GM18519 (cell line): ENCODE data around the gene AGPAT2.

Experiments used
- ATAC-seq: cut with Tn5 transposase; IDR thresholded peaks from one replicate; pipeline ENCODE4 v1.9.1; 2021; ENCODE audit warnings: mild to moderate bottlenecking, moderate library complexity; ENCODE audit not compliant: unreplicated experiment, low FRiP score

AGPAT2 gene

DNA sequence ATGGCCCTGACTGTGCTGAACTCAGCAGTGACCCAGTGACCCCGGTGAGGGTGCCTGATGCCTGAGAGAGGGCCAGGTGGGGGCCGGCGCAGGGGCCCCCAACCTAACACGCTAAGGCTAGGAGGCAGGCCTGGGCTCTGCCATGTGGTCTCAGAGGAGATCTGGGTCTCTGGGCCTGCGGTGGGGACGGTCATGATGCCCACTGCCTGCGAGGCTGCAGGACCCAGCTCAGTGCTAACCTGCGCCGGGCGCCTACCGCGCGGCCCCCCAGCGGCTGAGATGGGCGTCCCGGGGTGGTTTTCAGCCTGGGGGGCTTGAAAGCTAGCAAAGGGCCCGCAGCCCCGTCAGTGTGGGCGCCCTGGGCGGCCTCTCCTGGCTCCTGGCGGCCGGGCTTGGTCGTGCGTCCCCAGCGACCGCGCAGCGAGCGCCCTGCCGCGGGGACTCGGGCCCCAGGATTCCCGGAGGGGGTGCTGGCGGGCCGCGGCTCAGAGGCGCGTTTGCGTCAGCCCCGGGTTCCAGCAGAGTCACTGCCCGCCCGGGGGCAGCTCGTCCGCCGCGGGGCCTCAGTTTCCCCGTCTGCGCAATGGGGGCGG lies 22.1 kb downstream of the AGPAT2 start:
- no peak for ATAC-seq

DNA sequence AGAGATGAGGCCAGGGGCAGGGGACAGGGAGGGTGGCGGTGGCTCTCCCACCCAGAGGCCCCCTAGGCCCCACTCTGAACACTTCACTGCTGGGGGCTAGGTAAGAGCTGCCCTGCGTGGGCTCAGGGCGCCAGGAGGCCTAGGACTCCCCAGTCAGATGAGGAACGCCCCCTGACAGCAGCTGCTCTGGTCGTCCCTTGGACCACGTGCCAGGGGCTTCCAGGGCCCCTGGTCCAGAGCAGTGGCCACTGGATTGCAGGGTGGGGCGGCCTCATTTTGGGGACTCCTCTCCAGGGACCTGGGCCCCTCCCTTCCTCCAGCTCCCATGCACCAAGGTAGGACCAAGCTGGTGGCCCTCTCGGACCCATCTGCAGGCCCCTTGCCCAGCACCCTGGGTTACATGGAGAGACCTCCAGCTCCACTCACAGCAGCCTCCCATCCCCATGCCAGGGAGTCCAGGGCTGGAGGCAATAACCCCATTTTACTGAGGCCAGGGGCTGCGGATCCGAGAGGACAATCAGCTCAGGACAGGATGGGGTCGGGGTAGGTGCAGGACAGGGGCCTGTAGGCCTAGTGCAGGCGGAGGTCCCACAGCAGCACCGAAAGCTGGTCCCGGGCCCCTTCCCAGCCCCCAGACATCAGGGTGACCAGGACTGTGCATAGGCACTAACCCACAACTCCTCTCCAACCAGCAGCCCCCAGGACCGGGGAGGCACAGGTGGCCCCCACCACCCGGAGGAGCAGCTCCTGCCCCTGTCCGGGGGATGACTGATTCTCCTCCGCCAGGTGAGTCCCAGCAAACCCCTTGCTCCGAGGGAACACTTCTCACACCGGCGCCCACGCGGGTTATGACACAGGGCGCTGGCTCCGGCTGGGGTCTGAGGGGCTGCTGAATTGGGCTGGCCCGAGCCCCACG lies 23.0 kb downstream of the AGPAT2 start:
- no peak for ATAC-seq

DNA sequence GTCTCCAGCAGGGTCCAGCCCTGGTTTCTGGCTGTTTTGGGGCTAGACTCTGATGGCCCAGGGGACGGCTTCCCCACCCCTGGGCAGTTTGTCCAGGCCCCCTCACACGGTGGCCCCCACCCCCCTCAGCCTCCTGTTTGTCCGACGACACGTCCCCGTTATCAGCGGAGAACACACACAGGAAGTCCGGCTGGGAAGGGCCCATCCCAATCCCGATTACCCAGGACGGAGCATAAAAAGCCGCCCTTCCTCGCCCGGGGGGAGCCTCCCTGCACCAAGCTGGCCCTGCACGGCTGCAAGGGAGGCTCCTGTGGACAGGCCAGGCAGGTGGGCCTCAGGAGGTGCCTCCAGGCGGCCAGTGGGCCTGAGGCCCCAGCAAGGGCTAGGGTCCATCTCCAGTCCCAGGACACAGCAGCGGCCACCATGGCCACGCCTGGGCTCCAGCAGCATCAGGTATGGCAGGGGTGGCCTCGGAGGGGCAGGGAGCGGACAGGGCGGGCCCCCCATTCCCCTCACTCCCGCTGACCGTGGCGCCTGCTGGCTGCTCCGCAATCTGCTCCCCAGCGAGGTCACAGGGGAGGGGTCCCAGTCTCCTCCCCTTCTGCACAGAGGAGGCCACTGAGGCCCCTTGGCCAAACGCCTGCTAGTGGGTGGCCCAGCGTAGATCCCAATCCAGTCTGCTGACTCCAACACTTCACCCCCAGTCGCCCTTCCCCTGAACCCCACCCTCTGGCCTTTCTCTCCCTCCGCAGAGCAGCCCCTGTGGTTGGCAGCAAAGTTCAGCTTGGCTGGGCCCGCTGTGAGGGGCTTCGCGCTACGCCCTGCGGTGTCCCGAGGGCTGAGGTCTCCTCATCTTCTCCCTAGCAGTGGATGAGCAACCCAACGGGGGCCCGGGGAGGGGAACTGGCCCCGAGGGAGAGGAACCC lies 24.3 kb downstream of the AGPAT2 start, which contains the start of gene EGFL7:
TSS of gene EGFL7 (plus strand) at position 261 of the 926 bp plus-strand sequence. CDS start 5,367 bp downstream, outside the sequence.
- no peak for ATAC-seq

DNA sequence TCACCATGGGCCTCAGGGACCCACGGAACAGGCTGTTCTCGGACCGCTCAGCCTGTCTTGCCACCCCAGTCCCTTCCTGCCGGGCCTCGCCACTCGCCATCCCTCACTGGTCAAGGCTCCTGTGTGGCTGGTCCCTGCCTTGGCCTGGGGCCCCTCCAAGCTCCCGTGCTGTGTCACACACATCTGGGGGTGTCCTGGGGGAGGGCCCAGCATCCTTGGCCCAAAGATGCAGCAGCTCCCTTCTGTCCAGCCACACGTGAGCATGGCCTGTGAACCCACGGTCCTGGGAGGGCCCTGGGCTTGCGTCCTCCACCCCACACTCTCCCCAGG lies 25.0 kb downstream of the AGPAT2 start:
- no peak for ATAC-seq

DNA sequence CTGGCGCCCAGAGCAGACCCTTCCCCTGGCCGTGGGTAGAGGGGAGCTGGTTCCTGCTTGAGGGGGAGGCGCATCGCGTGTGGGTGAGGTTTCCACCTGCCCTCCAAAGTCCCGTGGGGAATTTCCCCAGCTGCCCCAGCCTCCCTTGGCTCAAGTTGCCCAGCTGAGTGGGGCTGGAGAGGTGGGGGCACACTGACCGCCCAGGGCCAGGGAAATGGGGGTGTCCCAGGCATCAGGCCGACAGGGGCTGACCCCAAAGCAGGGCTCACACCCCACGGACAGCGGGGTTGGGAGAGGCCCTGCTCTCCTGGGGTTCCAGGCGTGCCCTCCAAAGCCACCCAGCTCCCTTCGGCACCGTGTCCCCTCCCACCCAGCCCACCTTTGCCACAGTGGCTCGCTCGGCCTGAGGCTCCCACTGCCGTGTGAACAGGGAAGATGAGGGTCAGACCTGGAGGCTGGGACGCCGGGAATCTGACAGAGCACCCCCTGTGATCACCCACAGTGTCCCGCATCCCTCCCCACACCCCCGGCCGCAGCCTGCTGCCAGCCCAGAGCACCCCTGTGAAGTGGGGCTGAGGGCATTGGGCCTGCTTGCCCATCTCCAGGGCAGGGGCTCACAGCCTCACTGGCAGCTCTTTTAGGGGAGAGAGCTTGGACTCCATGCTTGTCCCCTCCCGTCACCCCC lies 25.5 kb downstream of the AGPAT2 start:
- no peak for ATAC-seq

DNA sequence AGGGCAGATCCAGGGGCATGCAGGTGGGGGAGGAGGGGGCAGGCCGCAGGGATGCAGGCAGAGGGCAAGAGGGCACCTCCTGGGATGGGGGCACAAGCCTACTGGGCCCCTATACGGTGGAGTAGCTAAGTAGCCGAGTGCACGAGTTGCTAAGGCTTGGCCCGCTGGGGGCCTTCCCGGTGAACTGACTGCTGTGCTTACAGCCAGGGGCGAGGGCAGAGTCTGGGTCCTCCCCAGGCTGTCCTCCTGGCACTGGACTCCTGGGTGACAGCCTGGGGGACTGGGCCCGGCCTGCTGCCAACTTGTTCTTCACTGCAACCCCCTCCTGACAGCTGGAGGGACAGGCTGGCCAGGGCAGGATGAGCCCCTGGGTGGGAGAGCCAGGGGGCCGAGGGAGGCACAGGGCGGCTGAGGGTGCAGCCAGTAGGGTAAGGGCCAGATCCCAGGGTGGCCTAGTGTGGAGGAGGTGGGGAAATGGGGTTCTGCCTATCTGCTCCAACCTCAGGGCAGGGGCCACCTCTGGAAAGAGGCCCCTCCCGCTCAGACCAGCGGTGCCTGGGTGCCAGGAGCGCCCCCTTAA lies 26.2 kb downstream of the AGPAT2 start:
- no peak for ATAC-seq

DNA sequence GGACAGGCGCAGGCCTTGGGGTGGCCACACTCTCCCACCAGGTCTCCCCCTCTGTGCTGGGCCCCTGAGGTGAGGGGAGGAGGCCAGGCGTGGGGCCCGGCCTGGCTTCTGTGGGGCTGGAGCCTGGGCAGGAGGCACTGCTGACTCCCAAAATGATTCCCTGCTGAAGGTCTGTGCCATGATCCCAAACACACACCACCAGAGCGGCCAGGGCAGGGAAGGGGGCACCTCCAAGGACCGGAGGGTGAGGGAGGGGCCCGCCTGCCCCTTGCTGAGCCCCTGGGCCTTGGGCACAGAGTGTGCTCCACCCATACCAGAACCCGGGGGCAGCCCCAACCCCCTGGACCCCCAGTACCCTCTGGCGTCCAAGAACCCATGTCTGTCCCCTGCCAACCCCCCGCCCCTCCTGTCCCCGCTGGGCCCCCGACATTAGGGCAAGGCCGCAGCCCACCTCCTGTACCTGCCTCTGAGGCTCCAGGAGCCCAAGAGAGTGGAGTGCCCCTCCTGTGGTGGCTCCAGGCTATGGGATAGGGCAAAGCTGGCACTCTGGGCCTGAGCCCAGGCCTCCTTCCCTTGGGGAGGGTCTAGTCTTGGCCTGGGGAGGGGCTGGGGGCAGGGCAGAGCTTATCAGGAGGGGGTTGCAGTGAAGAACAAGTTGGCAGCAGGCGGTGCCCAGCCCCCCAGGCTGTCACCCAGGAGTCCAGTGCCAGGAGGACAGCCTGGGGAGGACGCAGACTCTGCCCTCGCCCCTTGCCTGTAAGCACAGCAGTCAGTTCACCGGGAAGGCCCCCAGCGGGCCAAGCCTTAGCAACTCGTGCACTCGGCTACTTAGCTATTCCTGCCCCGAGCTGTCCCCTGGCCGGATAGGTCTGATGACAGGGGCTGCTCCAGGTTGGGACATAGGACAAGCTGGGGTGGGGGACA lies 27.1 kb downstream of the AGPAT2 start:
- ATAC-seq: no peak

DNA sequence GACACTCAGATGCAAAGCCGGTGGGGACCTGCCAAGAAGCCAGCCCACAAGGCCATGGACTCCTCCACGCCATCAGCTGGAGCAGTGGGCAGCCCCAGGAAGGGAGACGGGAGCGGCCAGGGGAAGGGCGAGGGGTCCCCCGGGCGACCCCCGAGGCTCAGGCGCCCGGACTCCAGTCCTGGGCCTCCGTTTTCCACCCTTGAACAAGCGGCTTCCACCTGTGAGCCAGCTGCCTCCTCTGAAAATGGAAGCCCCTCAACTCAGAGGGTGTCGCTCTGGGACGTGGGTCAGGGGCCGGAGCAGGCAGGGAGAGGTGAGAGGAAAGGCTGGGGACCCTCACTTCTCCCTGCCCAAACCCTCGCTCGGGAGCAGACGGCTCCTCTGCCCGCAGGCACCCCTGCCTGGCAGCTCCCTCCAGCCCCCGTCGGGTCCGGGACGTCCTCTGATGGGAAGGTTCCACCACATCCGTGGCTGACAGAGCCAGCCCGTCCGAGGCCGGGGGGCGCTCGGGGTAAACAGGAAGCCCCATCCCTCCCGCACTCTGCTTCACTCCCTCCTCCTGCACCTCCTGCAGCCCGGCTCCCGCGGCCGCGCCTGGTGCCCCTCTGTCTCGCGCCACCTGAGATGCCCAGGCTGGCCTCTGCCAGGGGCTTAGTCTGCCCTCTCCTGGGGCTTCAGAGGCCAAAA lies 28.3 kb downstream of the AGPAT2 start:
- no peak for ATAC-seq

DNA sequence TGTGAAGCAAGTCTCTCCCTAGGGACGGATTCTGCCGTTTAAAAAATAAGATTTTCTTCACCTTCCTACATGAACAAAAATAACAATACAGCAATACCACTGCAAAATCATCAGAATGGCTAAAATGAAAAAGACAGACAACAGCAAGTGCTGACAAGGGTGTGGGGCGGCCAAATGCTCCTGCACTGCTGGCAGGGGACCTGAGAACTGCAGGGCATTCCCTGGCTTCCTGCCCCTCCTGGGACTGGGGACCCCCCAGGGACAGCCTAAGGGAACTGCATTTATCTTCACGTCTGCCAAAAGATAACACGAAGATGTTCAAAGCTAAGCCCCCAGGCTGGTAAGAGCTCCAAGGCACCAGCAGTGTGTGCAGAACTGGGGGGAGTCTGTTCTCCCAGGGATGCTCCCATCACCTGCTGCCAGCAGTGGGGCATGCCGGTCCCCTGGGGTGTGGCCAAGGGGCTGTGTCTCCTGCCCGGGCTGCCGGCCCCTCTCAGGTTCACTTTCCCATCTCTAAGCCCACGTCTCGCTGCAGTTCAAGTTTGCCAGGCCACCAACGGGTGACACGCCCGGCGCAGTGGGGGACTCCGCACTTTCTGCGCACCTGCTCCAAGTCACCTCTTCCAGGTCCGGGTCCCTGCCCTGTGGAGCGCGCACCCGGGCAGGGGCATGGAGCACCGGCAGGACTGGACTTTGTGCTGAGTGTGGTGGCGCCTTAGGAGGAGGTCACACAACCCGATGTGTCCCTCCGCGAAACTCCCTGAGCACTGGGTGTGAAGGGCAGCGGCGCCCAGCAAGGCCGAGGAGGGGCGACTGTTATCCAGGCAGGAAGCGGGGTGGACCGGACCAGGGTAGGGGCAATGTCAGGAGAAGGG lies 29.0 kb downstream of the AGPAT2 start:
- ATAC-seq: no peak

DNA sequence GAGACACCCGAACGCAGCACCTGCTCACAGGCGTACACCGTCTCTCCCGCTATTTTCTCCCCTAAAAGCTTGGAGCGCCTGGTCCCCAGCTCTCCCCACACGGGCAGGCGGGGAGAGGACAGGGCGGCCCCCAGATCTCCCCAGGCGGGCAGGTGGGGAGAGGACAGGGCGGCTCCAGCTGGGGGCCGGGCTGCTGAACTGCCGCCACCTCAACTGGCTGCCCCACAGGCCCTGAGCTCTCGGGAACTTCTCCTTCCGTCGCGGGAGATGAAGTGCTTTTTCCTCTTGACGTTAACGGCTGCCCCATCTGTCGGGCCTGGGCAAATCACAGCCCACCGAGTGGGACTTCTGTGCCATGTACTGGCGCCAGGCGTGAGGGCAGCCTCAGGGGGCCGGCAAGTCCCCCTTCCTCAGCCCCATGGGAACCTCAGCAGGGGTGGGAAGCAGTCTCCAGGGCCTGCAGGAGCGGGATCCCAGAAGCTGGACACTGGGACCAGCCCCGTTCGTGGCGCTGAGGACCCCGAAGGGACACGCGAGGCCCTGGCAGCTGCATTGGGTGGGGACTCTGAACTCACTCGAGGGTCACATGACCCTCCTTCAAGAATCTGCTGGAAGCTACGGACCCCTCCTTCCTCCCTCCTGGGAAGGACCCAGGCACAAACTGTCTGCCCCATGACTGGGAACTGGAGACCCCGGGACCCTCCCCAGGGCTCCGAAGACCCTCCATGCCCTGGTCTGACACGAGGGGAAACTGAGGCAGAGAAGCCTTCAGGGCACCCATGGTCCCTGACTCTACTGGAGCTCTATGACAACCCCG lies 30.3 kb downstream of the AGPAT2 start:
- no peak for ATAC-seq

DNA sequence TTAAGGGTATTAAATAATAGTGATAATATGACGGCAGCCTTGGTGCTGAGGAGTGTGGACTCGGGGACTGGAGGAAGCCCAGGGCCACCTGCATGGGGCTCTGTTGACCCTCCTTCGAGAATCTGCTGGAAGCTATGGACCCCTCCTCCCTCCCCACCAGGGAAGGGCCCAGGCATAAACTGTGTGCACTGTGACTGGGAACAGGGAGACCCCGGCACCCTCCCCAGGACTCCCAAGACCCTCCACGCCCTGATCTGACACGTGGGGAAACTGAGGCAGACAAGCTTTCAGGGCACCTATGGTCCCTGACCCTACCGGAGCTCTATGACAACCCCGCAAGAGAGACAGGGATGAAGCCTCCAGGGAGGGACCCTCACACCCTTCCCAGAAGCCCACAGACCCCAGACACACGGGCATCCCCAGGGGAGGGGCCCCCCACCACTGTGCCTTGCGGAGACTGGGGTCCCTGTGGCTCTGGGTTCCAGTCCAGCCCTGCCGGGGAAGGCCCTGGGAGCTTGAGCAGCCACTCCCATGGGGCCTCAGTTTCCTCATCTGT lies 31.0 kb downstream of the AGPAT2 start:
- ATAC-seq: no peak

DNA sequence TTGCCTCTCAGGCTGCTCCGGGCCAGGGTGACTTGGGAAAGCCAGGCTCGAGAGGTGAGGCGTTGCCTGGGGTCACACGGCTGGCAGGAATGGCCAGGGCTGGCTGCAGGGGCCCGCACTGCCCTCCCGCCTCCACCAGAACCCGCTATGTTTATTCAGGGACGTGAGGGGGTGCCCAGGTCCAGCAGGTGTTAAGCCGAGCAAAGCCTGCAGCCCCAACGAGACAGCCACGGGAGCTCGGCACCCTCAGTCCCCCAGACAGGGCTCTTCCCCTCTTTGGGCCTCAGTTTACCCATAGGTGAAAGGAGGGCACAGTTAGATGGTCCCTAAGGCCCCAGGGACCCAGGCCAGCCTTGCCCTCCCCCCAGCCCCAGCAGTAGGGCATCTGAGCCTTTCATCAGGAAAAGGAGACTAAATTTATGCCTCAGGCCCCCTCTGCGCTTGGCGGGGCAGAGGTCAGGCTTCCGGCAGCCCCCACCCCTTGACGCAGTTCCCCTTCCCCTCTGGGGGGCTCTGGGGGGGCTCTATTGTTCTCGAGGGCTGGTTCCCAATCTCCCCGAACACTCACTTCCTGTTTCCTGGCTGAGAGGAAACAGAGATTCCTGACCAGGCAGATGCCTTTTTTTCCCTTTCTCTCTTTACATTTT lies 31.6 kb downstream of the AGPAT2 start:
- ATAC-seq: no peak

DNA sequence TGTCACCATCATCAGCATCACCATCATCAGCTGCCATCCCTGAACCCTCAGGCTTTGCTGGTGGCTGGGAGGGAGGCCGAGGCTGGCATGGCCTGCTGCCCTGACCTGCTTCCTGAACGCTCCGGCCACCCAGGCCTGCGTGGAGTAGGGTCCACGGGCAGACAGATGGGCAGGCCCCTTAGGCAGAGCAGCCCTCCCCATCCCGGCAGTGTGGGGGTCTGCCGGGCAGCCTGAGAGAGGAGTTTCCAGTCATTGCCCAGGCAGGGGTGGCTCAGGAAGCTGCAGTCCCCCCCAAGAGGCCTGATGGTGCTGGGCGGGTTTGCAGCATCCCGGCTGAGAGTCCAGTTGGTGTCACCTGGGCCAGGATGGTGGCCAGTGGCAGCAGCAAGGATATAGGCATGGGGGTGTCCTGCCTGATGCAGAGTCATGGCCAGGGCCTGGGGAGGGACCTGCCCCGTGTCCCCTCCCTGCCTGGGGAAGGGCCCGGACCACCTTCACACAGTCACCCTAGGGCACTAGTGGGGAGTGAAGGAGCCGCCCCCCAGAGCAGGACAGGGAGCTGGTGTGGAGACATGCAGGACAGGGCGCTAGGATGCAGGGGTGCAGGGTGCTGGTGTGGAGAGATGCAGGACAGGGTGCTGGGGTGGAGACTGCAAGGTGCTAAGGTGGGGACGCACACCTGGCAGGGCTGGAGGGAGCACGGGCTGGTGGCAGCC lies 32.3 kb downstream of the AGPAT2 start:
- ATAC-seq: no peak

DNA sequence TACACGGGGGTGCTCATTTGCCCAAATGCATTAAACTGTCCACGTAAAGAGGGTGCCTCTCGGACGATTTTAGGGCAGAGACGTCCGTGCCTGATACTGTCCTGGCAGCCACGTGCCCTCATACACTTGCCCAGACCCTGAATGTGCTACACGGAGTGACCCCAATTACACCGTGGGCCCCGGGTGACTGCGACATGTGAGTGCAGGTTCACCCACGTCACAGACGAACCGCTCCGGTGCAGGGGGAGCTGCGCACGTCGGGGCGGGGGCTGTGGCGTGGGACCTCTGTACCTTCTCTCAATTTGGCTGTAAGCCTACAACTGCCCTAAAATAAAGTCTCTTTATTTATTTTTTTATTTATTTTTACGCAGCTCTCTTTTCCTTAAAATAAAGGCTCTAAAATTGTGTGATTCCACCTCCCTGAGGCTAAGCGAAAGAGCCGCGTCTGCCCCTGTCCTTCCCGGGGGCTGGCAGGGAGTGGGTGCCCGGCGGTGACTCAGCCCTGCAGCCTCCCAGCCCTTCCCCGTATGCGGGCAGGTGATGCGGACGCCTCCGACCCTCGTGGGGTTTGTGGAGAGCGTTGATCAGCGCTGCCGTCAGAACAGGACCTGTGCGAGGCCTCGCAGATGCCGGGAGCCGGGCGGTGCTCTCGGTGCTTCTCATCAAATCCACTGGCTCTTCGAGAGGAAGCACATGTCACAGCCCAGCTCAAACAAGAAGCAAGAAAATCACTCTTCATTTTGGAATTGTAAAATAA lies 33.8 kb downstream of the AGPAT2 start:
- ATAC-seq: no peak

DNA sequence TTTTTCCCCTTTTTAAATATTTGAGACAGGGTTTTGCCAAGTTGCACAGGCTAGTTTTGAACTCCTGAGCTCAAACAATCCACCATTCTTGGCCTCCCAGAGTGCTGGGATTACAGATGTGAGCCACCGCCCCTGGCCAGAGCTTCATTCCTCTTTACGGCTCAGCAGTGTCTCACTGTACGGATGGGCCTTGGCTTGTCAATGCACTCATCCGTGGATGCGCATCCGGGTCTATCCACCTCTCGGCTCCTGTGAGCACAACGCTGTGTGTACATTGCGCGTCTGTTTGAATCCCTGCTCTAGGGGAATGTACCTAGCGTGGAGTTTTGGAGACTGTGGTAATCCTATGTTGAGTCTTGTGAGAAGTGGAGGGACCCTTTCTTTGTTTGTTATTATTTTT lies 35.4 kb downstream of the AGPAT2 start:
- ATAC-seq: no peak
